Measurements from ENCODE around the gene NTMT1.

The NTMT1 gene

DNA sequence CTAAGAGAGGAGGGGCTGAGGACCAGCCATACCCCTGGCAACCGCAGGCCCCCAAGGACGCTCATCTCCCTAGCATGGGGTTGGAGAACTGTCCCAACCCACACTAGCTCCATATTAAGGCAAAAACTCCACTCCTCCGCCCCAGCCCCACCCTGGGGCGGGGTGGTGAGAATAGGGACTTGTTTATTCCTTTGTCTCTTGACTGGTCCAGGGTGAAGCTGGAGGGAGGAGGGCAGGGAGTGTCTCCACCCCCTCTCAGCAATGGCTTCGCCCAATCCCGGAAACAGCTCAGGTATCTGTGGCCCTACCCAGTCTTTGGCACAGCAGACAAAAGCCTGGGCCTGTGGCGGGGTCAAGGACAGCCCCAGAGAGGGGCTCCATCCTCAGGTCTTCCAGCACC is 56.4 kb downstream of the NTMT1 start:
- DNase-seq = no peak

DNA sequence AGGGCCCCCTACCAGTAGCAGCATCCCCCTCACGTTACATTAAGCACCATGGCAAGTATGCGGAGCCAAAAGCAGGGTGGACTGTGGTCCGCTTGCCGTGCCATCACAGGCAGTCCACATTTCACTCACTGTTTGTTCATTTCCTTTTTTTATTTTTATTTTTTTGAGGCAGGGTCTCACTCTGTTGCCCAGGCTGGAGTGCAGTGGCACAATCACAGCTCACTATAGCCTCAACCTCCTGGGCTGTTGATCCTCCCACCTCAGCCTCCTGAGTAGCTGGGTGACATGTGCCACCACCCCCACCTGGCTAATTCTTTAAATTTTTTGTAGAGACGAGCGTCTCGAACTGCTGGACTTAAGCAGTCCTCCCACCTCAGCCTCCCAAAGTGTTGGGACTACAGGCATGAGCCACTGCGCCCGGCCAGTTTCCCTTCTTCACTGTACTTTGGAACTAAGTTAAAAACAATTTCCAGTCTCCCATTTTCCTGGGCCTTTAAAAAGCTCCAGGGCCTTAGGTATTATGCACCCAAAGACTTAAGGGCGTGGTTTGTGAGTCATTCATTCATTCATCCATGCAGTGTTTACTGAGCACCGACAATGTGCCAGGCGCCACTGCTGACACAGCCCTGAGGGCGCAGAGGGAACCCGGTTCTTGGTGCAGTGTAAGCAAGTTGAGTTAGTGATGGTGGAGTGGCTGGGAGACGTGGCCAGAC is 59.4 kb downstream of the NTMT1 start:
- DNase-seq = no peak

Measured in DMS79 treated with DMSO at 0.1 percent for 48 hours (cell line).